22Rv1 (cell line): ENCODE results near the gene VSIG8.

Experiments
- H3K27ac ChIP-seq: fragments of 450-650 bp; 2 replicates; pipeline ENCODE4 v1.5.1; 2017
- ZFX ChIP-seq: fragments of 450-650 bp; IDR thresholded peaks from 2 replicates; pipeline ENCODE4 v1.6.1; 2017; ENCODE audit warnings: antibody characterized with exemption, borderline replicate concordance
- TF ChIP-seq, protein P1 (sequence below): fragments of 450-650 bp; IDR thresholded peaks from 2 replicates; pipeline ENCODE4 v1.5.1; 2017; ENCODE audit warnings: mild to moderate bottlenecking

VSIG8 gene

DNA sequence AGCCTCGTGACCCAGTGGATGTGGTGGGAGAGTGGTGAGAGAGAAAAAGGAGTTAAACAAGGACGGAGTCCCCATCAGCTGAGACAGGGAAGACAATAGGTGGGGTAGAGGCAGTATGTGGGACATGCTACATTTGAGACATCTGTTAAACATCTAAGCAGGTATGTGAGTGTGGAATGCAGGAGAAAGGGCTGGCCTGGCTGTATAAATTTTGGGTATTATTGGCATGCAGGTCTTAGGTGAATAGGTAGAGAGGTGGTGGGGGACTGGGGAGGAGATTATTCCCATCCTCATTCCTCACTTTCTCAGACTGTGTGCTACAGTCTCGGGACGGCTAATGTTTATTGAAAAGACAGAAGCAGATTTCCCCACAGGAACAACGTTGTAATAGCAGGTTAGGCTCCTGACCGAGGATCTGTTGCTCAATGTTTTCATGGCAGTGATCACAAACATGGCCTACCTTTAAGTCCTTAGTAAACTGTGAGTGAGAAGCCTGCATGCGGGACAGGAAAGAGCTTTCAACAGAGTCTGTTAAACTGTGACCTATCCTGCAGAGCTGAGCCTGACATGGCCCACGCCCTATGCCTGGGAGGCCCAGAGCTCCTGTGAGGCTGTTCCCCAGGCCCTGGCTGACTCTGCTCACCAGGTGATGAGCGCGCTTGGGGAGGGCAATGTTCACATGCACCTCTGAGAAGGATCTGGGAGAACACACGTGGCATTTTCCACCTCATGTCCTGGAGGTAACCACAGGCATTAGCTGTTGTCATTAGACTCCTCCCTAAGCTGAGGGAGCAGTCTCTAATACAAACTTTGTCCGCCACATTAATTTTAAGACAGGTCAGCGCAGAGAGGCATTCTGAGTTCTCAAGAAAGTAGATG is 16.5 kb downstream of the VSIG8 start:
- H3K27ac ChIP-seq = no peak overlapping the region
- TF ChIP-seq ZFX = no peak
- TF ChIP-seq, protein P1, sequence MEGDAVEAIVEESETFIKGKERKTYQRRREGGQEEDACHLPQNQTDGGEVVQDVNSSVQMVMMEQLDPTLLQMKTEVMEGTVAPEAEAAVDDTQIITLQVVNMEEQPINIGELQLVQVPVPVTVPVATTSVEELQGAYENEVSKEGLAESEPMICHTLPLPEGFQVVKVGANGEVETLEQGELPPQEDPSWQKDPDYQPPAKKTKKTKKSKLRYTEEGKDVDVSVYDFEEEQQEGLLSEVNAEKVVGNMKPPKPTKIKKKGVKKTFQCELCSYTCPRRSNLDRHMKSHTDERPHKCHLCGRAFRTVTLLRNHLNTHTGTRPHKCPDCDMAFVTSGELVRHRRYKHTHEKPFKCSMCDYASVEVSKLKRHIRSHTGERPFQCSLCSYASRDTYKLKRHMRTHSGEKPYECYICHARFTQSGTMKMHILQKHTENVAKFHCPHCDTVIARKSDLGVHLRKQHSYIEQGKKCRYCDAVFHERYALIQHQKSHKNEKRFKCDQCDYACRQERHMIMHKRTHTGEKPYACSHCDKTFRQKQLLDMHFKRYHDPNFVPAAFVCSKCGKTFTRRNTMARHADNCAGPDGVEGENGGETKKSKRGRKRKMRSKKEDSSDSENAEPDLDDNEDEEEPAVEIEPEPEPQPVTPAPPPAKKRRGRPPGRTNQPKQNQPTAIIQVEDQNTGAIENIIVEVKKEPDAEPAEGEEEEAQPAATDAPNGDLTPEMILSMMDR = no peak

DNA sequence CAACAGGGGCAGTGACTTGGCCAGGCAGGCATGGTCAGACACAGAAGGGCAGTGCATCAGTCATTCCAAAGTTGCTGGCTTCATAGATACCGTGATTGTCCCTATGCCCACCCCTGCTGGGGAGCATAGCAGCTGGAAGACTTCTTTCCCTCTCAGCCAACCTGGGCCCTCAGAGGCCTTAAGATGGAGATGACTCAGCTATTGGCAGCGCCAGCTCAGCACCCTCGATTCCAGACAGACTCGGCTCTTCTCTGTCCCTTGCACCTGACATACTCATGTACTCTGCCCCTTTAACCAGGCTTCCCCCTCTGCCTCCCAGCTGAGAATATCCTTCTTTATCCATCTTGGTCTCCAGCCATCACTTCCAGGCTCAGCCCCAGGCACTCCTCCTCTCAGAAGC is 19.0 kb downstream of the VSIG8 start:
- no peak for TF ChIP-seq ZFX
- TF ChIP-seq, protein P1 = no peak
- H3K27ac ChIP-seq = no peak overlapping the region

DNA sequence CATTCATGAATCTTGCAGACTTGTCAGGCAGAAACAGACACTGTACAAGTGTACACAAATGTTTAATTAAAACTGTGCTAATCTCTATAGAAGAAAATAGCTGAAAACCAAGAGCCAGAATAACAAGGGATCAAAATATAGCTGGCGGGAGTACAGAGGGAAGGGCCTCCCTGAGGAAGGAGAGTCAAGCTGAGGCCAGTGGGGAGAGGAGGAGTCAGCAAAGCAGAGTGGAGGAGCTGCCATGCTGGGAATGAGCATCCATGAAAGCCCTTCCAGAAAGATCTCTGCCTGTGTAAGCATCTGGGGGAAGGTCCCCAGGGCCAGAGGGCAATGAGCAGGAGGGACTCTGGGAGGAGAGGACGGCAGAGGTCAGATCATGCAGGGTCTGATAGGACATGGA is 20.7 kb downstream of the VSIG8 start:
- TF ChIP-seq, protein P1 = no peak
- no peak for TF ChIP-seq ZFX
- H3K27ac ChIP-seq = no peak overlapping the region

DNA sequence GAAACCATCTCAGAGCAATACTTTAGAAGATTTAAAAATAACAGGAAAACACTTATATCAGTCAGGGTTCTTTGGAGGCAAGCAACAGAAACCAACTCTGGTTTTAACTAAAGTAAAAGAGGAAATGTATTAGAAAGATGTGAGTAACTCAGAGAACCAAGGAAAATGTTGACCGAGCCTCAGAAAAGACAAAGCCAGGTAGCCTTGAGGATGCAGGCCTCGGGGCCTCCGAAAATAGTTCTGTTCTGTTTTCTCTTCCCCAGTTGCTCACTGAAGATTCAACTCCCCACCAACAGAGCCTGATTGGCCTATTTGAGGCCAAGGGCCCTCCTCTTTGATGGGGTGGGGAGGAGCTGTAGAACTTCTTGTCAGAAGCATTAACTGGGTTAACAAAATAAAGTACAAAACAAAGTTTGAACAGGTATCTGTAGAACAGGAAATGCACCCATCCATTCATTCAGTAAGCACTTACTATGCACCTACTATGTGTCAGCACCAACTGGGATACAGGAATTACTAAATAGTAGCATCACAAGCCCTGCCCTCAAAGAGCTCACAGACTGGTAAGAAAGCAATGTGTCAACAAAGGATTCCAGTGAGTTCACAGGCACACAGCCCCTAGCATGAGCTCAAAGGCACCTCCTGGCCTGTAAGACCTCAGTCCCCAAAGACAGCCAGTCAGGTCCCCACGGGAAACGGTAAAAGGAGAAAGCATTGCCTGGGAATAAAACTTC is 23.2 kb downstream of the VSIG8 start:
- H3K27ac ChIP-seq = no peak overlapping the region
- TF ChIP-seq, protein P1 = no peak
- no peak for TF ChIP-seq ZFX

DNA sequence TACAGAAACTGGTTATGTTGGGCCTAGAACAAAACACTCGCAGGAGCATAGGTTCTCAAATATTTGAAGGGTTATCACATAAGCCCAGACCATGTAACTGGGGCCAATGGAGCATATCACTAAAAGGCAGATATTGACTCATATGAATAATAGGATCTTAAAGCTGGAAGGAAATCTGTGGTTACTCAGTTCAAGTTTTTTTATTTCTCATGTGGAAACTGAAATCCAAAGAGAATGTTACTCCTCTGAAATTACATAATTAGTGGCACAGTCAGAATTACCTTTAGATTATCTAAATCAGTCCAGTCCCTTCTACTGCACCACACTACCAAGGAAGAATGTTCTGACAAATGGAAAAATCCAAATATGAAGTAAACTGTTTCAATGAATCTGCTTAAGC is 23.7 kb downstream of the VSIG8 start:
- TF ChIP-seq, protein P1 = no peak
- TF ChIP-seq ZFX = no peak
- no peak overlapping the region for H3K27ac ChIP-seq

DNA sequence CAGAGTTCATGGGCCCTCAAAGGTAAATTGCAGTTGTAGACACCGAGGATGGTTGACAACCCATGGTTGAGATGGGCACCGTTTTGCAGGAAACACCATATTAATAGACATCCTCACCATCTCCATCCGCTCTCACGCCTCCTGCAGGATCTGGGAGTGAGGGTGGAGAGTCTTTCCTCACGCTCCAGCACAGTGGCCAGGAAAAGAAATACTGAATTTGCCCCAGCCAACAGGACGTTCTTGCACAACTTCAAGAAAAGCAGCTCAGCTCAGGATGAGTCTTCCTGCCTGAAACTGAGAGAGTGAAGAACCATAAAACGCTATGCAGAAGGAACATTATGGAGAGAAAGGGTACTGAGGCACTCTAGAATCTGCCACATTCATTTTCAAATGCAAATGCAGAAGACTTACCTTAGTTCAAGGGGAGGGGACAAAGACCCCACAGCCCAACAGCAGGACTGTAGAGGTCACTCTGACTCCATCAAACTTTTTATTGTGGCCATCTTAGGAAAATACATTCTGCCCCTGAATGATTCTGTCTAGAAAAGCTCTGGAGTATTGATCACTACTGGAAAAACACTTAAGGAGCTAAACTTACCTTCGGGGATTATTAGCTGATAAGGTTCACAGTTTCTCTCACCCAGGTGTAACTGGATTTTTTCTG is 26.5 kb downstream of the VSIG8 start:
- H3K27ac ChIP-seq = no peak overlapping the region
- TF ChIP-seq, protein P1 = no peak; the same call in 1 of the 2 replicates
- TF ChIP-seq ZFX = no peak
